BJ (cell line): ENCODE measurements around the gene DMD. TPM values are rescaled to one million over a fixed set of nuclear protein-coding genes. Genes with fewer than 3 reads are reported as not detected.

Source experiments
- CTCF ChIA-PET: fragments of 350-600 bp; formaldehyde crosslinking; extraction: SDS; loops from one replicate; lab custom pipeline; 2021; ENCODE audit warnings: antibody characterized with exemption, inconsistent platforms; lab: Yijun Ruan, JAX
- POLR2A ChIA-PET: fragments of 300-600 bp; sonication (Branson Sonifier 250); formaldehyde crosslinking; extraction: SDS; loops from one replicate; lab custom pipeline; 2021; ENCODE audit warnings: antibody characterized with exemption; lab: Charles Lee
- DNase-seq: peaks from one replicate; pipeline ENCODE4 v3.0.0-alpha.2; 2011; ENCODE audit warnings: low read depth
- H3K27me3 ChIP-seq: 2 replicates; pipeline ENCODE4 v1.6.0; 2011; ENCODE audit warnings: low read length; ENCODE audit not compliant: control insufficient read depth, insufficient read depth
- H3K36me3 ChIP-seq: 2 replicates; pipeline ENCODE4 v1.5.1; 2011; ENCODE audit warnings: low read length; ENCODE audit not compliant: control insufficient read depth, insufficient read depth
- H3K4me3 ChIP-seq: 2 replicates; pipeline ENCODE4 v1.5.1; 2011; ENCODE audit warnings: low read depth, mild to moderate bottlenecking, control low read depth, low read length
- CTCF ChIP-seq: IDR thresholded peaks from 2 replicates; pipeline ENCODE4 v1.5.1; 2011; ENCODE audit warnings: low read depth, mild to moderate bottlenecking, control low read depth, inconsistent platforms, low read length, moderate library complexity; ENCODE audit not compliant: insufficient read depth
- polyA plus RNA-seq: library from polyadenylated mRNA; depleted of rRNA; stranded (reverse); fragments of >200 nt; gene quantifications from 2 replicates; pipeline ENCODE4 v1.2.3, GENCODE V29; 2011

Gene DMD
- polyA plus RNA-seq, 1 experiment = 12.5 TPM

GRCh38 chrX:31679861-31680260 lies 1531.5 kb downstream of the DMD start:
- CTCF ChIA-PET = no interaction called here
- no peaks in the 10 kb centered on the region for H3K36me3 ChIP-seq
- POLR2A ChIA-PET = no interaction called here
- no peak for DNase-seq
- no peak for TF ChIP-seq CTCF
- no peak overlapping the region for H3K4me3 ChIP-seq
- H3K27me3 ChIP-seq = no peaks in the 10 kb centered on the region

GRCh38 chrX:31670245-31670644 lies 1541.1 kb downstream of the DMD start:
- DNase-seq = no peak
- Histone ChIP-seq H3K27me3 (no peaks in the 10 kb centered on the region), H3K36me3 (no peaks in the 10 kb centered on the region), H3K4me3 (no peak overlapping the region)
- POLR2A ChIA-PET = no interaction called here
- CTCF ChIA-PET = no interaction called here
- TF ChIP-seq CTCF = no peak

- DNase-seq = no peak
- Histone ChIP-seq H3K4me3 (no peak overlapping the region), H3K36me3 (no peaks in the 10 kb centered on the region), H3K27me3 (no peaks in the 10 kb centered on the region)
- ChIA-PET POLR2A (no interaction called here), CTCF (interaction anchor here (1.1 to 1.2 kb wide), 2 partner anchors 394 to 628 kb away, joined by 3 to 4 read pairs; no protein-coding TSS in a partner anchor)
- no peak for TF ChIP-seq CTCF
These were observed 1545.9 kb downstream of the DMD start for GRCh38 chrX:31665454-31665853.

GRCh38 chrX:31663172-31663571 lies 1548.2 kb downstream of the DMD start:
- CTCF ChIA-PET = no interaction called here
- POLR2A ChIA-PET = no interaction called here
- no peak overlapping the region for H3K4me3 ChIP-seq
- TF ChIP-seq CTCF = no peak
- H3K27me3 ChIP-seq = no peaks in the 10 kb centered on the region
- no peak for DNase-seq
- no peaks in the 10 kb centered on the region for H3K36me3 ChIP-seq

- ChIA-PET POLR2A (no interaction called here), CTCF (interaction anchor here (7.6 kb wide), 1 partner anchor 623 kb away, joined by 87 read pairs; no protein-coding TSS in a partner anchor)
- TF ChIP-seq CTCF = no peak
- H3K36me3 ChIP-seq = no peaks in the 10 kb centered on the region
- H3K27me3 ChIP-seq = no peaks in the 10 kb centered on the region
- no peak overlapping the region for H3K4me3 ChIP-seq
- no peak for DNase-seq
These were observed 1550.0 kb downstream of the DMD start for GRCh38 chrX:31661280-31661810.
